Breast epithelium (tissue), 3 donors: ENCODE measurements around the gene UGGT1.

Experiments used
- POLR2A ChIP-seq: fragments of 450-650 bp; IDR thresholded peaks from one replicate; pipeline ENCODE4 v1.6.1; 2016; ENCODE audit warnings: antibody characterized with exemption, mild to moderate bottlenecking, moderate library complexity
- POLR2AphosphoS5 ChIP-seq, 3 donors: sonication (generic); formaldehyde crosslinking; IDR thresholded peaks; one replicate each; pipeline ENCODE4 v1.6.1; 2017; ENCODE audit warnings: antibody characterized with exemption in 3 of 3

DNA sequence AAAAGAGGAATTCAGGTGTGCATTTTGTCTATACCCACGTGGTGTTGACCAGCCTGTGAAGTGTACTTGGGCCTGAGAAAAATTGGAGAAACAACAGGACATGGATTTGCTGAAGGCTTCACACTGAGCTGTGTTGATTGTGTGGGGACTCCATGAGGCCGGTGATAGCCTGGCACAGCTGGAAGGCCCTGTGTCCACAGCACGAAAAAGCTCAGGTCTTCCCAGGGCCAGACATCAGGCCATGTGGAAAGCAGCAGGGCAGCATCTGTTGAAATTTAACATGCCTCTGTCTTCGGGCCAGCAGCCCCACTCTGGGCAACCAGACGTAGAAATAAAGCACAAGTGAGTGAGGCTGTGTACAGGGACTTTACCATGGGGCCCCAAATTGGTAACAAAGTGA is 143.6 kb downstream of the UGGT1 start:
- TF ChIP-seq POLR2AphosphoS5 (IDR thresholded peaks at IDR 0.05) = no peak
- TF ChIP-seq POLR2A = no peak
